NK-92 (cell line): ENCODE results near the gene SLC19A3.

Experiments used
- DNase-seq: peaks from one replicate; lab custom pipeline; 2025; ENCODE audit not compliant: unreplicated experiment; lab: John Stamatoyannopoulos, UW

Gene SLC19A3

GRCh38 chr2:227634201-227634600 lies 83.6 kb downstream of the SLC19A3 start:
- DNase-seq = no peak
